GM12891 (cell line): Measurements from ENCODE around the gene PSMD8.

Experiments
- POLR2A ChIP-seq: IDR thresholded peaks from 2 replicates; pipeline ENCODE4 v1.6.1; 2011; ENCODE audit warnings: low read depth, low read length, control low read depth
- POLR2AphosphoS5 ChIP-seq: IDR thresholded peaks from 2 replicates; pipeline ENCODE4 v1.6.1; 2011; ENCODE audit warnings: low read depth, low read length, control low read depth
- POU2F2 ChIP-seq: IDR thresholded peaks from 2 replicates; pipeline ENCODE4 v1.6.1; 2011; ENCODE audit warnings: low read depth, mild to moderate bottlenecking, control low read depth, low read length, moderate library complexity
- SPI1 ChIP-seq: IDR thresholded peaks from 2 replicates; pipeline ENCODE4 v1.6.1; 2011; ENCODE audit warnings: low read depth, low read length, control low read depth
- TAF1 ChIP-seq: IDR thresholded peaks from 2 replicates; pipeline ENCODE4 v1.6.1; 2011; ENCODE audit warnings: low read depth, low read length, control low read depth

- no peak for TF ChIP-seq POLR2AphosphoS5
- no peak for TF ChIP-seq POLR2A
- no peak for TF ChIP-seq TAF1
- no peak for TF ChIP-seq SPI1
- TF ChIP-seq POU2F2 = no peak
Observed at GRCh38 chr19:38386971-38387549, 12.7 kb downstream of the PSMD8 start.
